Limb (tissue), 2 donors: Measurements from ENCODE around the gene TMEM81.
A peak's percentile ranks its signal among the peaks of the same experiment; 100 is the strongest.

Source experiments
- DNase-seq, 2 donors: peaks; one replicate each; pipeline ENCODE4 v3.0.0-alpha.2; 2016; ENCODE audit errors: extremely low spot score in 2 of 2

The TMEM81 gene

GRCh38 chr1:205077158-205077933 lies 6.9 kb downstream of the TMEM81 start:
- DNase-seq: no peak

DNA sequence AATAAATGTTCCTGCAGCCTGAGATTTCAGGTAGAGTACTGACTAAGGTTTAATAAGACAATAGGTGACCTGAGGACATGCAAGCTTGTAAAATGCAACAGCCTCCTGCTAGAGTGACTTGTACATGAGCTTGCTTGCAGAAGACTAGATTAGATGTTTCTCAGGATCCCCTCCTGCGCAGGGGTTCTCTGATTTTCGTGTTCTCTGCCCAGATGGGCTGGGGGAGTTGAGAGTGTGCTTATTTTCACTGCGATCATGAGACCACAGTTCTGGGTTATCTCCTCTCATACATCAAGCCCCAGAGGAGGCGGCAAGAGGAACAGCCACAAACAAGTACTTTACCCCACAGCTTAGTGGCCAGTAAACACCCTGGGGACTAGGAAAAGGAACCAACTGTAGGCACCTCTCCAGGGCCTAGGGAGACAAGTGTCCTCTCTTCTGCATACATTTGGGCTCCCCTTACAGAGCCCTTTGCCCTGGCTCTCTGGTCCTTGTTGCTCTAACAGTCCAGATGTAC lies 8.0 kb downstream of the TMEM81 start:
- DNase-seq: no peak

DNA sequence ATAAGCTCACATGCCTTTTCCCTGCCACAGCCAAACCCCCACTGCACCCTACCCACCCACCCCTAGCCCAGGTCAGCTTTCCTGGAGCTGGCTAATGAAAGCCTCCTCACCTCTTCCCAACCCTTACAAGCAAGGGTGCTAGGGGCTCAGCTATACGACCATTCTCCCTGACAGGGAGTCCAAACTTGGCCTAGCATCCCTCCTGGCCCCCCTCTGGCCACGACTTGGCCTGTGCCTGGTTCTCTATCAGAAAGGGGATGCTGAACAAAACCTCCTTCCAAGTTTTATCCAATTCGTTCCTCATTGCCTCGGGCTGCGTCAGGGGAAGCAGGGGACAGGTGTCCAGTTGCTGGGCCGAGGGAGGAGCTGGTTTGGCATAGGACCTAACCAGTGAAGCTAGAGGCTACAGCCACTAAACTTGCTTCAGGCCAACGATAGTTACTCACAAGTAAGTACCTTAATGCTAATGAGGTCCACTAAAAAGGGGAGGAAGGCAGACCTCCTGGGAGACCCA lies 8.6 kb downstream of the TMEM81 start:
- no peak for DNase-seq

DNA sequence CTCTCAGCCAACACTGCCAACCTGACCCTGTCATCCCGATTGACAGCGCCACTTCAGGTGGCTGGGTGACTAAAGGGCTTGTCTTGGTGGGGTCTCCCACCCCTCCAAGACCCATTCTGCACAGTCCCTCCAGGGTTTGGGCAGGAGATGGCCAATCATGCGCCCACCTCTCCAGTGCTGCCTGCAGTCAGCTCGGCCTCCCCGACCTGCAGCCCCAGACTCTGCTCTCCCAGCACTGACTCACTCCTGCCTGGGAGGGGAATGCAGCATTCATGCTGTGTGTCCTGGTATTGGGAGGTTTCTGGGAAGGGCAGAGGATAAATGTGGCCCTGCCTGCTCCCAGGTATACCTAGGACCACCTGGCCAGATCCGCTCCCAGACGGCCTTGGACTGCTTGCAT lies 9.7 kb downstream of the TMEM81 start:
- DNase-seq: no peak

GRCh38 chr1:205074084-205074483 lies 10.2 kb downstream of the TMEM81 start:
- no peak for DNase-seq

DNA sequence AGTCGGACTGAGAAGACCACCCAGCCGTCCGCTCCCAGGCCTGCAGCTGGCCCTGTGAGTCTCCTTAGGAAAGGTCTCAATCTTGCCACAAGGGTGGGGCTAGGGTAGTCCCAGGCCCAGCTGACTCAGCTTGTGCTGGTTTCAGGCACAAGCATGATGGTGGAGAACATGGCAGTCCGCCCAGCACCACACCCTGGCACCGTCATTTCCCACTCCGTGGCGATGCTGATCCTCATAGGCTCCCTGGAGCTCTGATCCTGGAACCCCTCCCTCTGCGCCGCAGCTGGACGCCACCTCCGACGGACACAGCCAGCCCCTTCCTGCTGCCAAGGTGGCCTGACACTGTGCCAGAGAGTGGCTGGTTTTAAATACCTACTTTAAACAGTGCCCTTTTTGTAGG lies 10.7 kb downstream of the TMEM81 start:
- no peak for DNase-seq

DNA sequence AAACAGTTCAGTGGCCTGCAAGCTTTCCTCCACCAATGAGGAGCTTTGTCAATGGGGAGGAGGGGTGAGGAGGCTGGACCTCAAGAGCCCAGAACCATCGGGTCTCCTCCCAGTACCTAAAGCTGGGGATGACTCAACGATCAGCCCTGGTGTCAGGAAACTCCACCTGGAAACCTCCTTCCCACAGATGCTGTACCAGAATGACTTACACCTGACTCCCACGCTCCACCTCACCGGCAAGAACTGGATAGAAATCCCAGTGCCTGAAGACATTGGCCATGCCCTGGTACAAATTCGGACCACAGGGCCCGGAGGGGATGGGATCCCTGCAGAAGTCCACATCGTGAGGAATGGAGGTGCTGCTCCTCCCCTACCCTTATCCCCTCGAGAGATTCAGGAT lies 11.4 kb downstream of the TMEM81 start:
- DNase-seq: no peak

DNA sequence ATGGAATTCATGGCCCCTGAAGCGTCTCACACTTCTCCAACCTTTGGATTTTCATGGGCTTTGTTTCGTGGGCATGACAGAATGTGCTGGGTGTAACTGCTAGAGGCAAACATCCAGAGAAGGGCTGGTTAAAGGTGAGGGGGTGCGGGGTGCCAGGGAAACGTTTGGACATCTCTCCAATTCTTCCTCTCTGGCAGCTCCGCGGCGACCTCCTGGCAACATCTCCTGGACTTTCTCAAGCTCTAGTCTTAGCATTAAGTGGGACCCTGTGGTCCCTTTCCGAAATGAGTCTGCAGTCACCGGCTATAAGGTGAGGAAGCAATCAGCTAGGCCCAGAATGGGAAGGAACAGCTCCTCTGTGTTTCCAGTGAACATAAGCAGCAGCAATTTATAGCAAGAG lies 12.0 kb downstream of the TMEM81 start:
- no peak for DNase-seq

DNA sequence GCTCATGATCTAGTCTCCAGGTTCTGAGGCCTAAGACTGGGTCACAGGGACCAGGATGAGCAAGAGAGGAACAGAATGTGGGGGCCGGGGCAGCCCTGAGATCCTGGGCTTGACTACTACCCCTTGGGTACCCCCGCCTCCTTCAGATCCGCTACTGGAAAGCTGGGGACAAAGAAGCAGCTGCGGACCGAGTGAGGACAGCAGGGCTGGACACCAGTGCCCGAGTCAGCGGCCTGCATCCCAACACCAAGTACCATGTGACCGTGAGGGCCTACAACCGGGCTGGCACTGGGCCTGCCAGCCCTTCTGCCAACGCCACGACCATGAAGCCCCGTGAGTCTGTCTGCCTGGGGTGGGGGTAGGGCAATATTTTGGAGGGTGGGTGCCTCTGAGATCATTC lies 12.5 kb downstream of the TMEM81 start:
- DNase-seq: no peak

DNA sequence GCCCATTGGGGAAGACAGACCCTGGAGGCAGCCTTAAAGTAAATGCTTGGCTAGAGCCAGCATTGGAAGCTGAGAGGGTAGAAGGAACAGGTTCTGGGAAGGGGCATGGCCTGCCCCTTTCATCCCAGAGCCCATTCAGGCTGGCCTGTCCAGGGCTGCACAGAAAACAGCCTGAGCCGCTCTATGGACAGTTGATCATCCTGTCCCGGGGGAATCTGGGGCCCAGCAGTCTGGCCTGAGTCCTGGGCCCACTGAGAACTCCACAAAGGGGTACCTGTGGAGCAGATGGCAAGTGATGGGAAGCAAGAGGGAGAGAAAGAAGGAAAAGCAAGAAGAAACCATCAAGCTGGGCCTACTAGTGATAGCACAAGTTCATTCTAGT lies 13.2 kb downstream of the TMEM81 start:
- no peak for DNase-seq

DNA sequence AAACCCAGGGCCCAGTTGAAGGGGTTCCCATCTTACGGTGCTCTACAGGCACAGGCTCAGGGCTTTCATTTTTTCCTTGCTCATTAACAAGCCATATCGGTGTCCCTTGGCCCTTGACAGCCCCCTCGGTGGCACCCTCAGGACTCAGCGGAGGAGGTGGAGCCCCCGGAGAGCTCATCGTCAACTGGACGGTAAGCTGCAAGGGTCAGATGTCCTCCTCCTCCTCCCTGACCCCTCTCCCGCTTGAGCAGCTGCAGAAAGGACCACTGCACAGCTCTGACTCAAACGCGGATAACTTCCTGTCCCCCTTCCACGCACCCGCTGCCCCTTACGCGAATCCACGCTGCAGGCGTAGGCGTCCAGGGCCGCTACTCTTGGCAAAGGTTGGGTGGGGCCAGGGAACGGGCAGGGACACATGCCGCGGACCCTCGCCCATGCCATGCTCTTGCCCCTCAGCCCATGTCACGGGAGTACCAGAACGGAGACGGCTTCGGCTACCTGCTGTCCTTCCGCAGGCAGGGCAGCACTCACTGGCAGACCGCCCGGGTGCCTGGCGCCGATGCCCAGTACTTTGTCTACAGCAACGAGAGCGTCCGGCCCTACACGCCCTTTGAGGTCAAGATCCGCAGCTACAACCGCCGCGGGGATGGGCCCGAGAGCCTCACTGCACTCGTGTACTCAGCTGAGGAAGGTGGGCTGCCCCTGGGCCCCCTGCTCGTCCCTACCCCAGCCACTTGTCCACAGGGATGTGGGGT lies 14.7 kb downstream of the TMEM81 start:
- DNase-seq: no peak

DNA sequence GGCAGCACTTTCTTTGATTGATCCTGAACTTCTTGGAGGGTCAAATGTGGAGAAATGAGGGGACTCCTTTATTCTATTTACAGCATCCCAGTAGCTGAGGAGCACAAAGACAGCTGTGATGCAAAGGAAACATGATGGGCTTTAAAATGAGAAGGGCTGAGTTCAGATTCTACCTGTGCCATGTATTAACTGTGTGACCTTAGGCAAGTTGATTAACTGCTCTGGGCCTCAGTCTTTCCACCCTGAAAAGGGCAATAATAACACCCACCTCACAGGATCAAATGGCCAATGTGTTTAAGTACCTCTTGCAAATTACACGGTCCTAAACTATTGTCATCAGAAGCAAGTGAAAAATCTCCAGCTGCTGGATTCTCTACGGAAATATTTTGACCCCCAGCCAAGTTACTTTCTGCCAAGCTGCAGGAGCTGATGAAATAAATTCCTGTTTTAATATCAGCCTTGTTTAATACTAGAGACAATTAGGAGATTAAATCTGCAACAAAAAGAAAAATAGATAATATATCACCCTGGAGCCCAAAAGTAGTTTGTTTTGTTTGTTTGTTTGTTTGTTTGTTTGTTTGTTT lies 15.7 kb downstream of the TMEM81 start:
- DNase-seq: no peak

DNA sequence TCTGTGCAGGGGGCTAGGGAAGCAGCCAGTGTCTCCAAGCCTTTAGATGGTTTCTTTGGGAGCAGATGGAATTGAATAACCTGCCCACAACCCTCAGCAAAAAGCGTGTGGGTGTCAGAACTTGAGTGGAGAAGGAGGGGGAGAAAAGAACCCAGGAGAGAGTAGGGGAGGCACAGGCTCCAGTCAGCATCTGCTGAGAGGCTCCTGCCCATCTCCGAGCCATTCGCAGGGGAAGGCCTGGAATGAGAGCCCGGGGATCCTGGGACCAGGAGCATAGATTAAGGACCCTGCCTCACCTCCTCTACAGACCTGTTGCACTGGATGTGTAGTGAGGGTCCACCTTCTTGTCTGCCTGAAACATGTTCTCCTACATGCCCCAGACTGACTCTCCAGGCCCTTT lies 16.3 kb downstream of the TMEM81 start:
- no peak for DNase-seq

- peak in 1 of 2 donors; percentile 5 for DNase-seq
Observed at GRCh38 chr1:205067031-205067430, 17.2 kb downstream of the TMEM81 start.

DNA sequence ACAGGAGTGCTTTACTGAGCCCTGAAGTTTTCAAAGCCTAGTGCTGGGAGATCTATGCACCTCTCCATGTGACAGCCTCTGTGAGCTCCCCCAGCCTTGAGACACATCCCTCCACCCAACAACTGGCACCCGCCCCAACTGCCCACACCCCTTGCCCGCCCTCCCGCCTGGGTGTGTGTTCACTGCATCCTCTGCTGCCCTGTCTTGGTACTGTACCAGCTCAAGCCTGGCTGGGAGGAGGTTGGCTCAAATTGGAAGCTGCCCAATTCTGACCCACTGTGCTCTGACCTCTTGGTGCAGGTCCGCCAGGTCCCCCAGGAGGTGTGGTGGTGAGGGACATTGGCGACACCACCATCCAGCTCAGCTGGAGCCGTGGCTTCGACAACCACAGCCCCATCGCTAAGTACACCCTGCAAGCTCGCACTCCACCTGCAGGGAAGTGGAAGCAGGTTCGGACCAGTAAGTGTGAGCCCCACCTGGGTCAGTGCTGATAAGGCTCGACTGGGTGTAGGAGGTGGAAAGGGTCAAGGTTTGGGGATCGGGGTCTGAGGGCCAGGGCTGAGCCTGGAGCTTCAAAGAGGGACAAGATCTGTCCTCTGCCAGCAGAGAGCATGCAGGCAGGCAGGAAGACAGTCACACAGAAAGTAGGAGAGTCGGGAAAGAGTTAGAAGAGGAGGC lies 18.0 kb downstream of the TMEM81 start:
- peak in 1 of 2 donors; percentile 30 for DNase-seq

GRCh38 chr1:205065666-205066065 lies 18.6 kb downstream of the TMEM81 start:
- DNase-seq: peak in 1 of 2 donors; percentile 17

- DNase-seq: peak in 1 of 2 donors; percentile 14
Observed at GRCh38 chr1:205064741-205065316, 19.4 kb downstream of the TMEM81 start.

DNA sequence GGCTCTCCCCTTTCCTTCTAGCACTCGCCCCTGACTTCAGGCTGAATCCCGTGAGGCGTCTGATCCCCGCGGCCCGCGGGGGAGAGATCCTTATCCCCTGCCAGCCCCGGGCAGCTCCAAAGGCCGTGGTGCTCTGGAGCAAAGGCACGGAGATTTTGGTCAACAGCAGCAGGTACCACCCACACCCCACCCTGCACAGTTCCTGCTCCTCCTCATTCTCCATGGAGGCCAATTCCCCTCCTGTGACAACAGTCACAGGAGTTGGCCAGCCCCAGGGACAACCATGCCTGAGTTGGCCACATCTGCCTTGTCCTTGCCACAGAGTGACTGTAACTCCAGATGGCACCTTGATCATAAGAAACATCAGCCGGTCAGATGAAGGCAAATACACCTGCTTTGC lies 20.0 kb downstream of the TMEM81 start:
- DNase-seq: no peak

GRCh38 chr1:205062895-205063294 lies 21.4 kb downstream of the TMEM81 start:
- no peak for DNase-seq

GRCh38 chr1:205062319-205062718 lies 21.9 kb downstream of the TMEM81 start:
- DNase-seq: no peak

DNA sequence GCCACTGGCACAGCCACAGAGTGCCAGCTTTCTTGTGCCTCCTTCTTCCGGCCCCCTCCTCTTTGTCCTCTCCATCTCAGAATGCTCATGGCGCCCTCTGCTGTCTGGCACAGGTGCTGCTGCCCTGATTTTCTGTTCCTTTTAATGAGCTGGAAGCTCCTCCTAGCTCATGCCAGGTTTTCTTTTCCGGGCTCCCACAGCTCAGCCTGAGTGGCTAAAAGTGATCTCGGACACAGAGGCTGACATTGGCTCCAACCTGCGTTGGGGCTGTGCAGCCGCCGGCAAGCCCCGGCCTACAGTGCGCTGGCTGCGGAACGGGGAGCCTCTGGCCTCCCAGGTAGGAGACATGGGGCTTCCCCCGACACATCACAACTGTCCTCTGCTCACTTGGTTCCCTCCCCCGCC lies 22.6 kb downstream of the TMEM81 start:
- DNase-seq: peak; percentile 81 to 89
